Body of pancreas (tissue), 4 donors: ENCODE measurements around the gene SLC25A2.

Experiments used
- POLR2A ChIP-seq, 3 donors: fragments of 450-650 bp; IDR thresholded peaks; one replicate each; pipeline ENCODE4 v1.6.1; 2016; ENCODE audit warnings: antibody characterized with exemption in 3 of 3, mild to moderate bottlenecking in 2 of 3
- TF ChIP-seq, protein P1 (sequence below), 7 experiments: fragments of 450-650 bp in 4 of 7; fragments of 200-600 bp in 3 of 7; sonication (generic) in 3 of 7; IDR thresholded peaks; one replicate each; pipeline ENCODE4 v1.5.1; 2016 to 2019; ENCODE audit warnings: antibody characterized with exemption in 7 of 7

- TF ChIP-seq, protein P1, sequence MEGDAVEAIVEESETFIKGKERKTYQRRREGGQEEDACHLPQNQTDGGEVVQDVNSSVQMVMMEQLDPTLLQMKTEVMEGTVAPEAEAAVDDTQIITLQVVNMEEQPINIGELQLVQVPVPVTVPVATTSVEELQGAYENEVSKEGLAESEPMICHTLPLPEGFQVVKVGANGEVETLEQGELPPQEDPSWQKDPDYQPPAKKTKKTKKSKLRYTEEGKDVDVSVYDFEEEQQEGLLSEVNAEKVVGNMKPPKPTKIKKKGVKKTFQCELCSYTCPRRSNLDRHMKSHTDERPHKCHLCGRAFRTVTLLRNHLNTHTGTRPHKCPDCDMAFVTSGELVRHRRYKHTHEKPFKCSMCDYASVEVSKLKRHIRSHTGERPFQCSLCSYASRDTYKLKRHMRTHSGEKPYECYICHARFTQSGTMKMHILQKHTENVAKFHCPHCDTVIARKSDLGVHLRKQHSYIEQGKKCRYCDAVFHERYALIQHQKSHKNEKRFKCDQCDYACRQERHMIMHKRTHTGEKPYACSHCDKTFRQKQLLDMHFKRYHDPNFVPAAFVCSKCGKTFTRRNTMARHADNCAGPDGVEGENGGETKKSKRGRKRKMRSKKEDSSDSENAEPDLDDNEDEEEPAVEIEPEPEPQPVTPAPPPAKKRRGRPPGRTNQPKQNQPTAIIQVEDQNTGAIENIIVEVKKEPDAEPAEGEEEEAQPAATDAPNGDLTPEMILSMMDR (IDR thresholded peaks at IDR 0.05): no peak
- TF ChIP-seq POLR2A (IDR thresholded peaks at IDR 0.05): no peak
Observed at GRCh38 chr5:141258464-141258863, 45.4 kb downstream of the SLC25A2 start.
